Muscle of leg (tissue), 11 donors: ENCODE measurements around the gene KCNG2. TPM values are rescaled to one million over a fixed set of nuclear protein-coding genes. Genes with fewer than 3 reads are reported as not detected.

Experiments used
- DNase-seq: peaks from one replicate; pipeline ENCODE4 v3.0.0; 2013
- H3K27ac ChIP-seq: one replicate; pipeline ENCODE4 v1.5.1; 2013; ENCODE audit warnings: mild to moderate bottlenecking, low read length, control low read depth
- H3K27me3 ChIP-seq: one replicate; pipeline ENCODE4 v1.6.1; 2013; ENCODE audit warnings: low read length; ENCODE audit not compliant: control insufficient read depth, insufficient read depth
- H3K36me3 ChIP-seq: one replicate; pipeline ENCODE4 v1.6.1; 2013; ENCODE audit warnings: low read length; ENCODE audit not compliant: control insufficient read depth, insufficient read depth
- H3K4me1 ChIP-seq: one replicate; pipeline ENCODE4 v1.6.1; 2013; ENCODE audit warnings: low read length; ENCODE audit not compliant: control insufficient read depth, insufficient read depth
- H3K4me3 ChIP-seq: one replicate; pipeline ENCODE4 v1.5.1; 2013; ENCODE audit warnings: low read length, control low read depth
- H3K9me3 ChIP-seq: replicated peaks from 2 replicates; pipeline ENCODE4 v1.6.1; 2013; ENCODE audit warnings: low read depth, low read length; ENCODE audit not compliant: control insufficient read depth
- WGBS: methylation state at CpG from one replicate; pipeline ENCODE4 v1.1.5; 2013; ENCODE audit warnings: missing lambda C conversion rate; ENCODE audit not compliant: insufficient coverage; 5-methylcytosine and 5-hydroxymethylcytosine counted together
- polyA plus RNA-seq, 8 donors: library from polyadenylated mRNA; unstranded; fragments of 120-200 nt; gene quantifications; one replicate each; pipeline versions ENCODE4 v1.2.1 to v1.2.3, GENCODE V29; 2013; ENCODE audit warnings: inconsistent platforms in 1 of 8, low replicate concordance in 1 of 8; ENCODE audit not compliant: insufficient read length in 8 of 8, insufficient read depth in 1 of 8
- total RNA-seq: library from RNA; stranded (reverse); fragments of 120-200 nt; gene quantifications from one replicate; pipeline ENCODE4 v1.2.4, GENCODE V29; 2013

Gene KCNG2
- total and polyA plus RNA-seq, 9 donors: 0.44 to 1.1 (median 0.63) TPM

DNA sequence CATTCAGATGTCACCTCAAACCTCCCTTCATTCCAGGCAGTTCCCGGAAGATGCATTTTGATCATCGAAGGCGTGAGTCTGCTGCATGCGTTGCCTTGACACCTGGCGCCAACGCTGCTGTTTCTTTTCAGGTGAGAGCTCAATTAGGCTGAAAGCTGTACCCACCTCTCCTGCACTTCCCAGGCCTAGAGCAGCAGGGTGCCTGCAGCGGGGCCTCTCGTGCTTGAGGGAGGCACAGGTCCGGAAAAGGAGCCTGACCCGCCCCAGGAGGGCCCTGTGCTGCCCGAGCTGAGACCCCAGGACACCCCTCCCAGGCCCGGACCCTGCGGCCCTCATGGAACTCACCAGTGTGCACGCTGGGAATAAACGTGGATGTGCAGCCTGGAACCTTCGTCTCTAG lies 31.4 kb upstream of the KCNG2 start:
- peaks cover 3% of the 10 kb centered on the region for H3K4me1 ChIP-seq
- no peaks in the 10 kb centered on the region for H3K36me3 ChIP-seq
- H3K4me3 ChIP-seq: no peak overlapping the region
- H3K27me3 ChIP-seq: peaks cover 22% of the 10 kb centered on the region
- H3K9me3 ChIP-seq: peaks cover 6% of the 10 kb centered on the region
- no peak overlapping the region for H3K27ac ChIP-seq
- WGBS: 51% methylated on average over 10 of the region's 16 CpGs
- no peak for DNase-seq

DNA sequence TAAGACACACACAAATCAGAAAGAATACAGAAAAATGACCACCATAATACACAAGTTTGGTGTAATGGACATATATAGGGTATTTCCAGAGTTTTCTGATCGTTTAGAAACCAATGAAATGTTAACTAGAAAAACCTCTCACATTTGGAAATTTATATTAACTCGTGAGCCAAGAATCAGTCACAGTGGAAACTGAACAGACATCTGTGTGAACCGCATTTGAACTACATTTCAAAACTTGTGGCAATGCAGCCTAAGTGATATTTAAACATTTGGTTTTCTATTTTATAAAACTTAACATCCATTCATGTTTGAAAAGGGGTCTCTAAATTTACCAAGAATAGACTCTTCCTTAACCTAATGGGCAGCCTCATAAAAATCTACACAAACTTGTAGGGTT lies 29.0 kb upstream of the KCNG2 start:
- no peak overlapping the region for H3K27ac ChIP-seq
- no peak overlapping the region for H3K4me3 ChIP-seq
- no CpG with 5 or more reads among the region's 3 CpGs for WGBS
- peaks cover 6% of the 10 kb centered on the region for H3K9me3 ChIP-seq
- H3K27me3 ChIP-seq: peaks cover 33% of the 10 kb centered on the region
- peaks cover 6% of the 10 kb centered on the region for H3K4me1 ChIP-seq
- DNase-seq: no peak
- no peaks in the 10 kb centered on the region for H3K36me3 ChIP-seq

DNA sequence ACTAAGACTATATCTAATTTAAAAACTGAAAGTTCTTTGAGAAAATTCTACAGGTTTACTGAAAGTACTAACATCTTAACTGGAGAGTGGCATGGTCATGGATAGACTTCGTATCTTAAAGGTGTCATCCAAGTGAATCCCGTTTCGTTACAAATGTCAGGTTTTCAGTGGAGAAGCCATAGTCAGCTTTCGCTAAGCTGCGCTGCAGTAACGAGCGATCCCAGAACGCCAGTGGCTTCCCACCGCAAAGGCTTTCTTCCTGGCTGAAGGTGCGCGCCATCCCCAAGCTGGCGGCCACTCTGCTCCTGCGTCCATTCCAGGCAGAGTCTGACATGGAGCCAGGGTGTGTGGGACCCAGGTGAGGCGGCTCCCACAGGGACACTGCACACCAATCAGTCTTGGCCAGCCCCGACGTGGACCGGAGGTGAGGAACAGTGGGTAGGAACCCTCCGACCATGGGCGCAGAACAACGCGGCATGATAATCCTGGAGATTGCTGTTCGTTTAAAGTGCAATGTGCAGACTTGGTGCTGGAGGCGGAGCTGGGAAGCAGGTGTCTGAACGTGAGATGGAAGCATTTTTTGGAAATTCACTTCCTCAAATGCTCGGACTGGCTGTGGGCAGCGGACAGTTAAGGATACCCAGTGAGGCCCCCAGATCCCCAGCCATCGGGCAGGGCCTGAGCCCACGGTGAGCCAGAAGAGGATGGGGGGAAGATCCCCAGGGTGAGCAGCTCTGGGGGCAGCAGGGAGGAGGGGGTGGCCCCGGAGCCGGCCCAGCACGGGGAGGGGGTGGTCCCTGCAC lies 27.8 kb upstream of the KCNG2 start:
- H3K9me3 ChIP-seq: peaks cover 6% of the 10 kb centered on the region
- whole genome bisulfite sequencing: 86% methylated on average over 27 of the region's 31 CpGs
- H3K27me3 ChIP-seq: peaks cover 35% of the 10 kb centered on the region
- no peak overlapping the region for H3K27ac ChIP-seq
- no peak overlapping the region for H3K4me3 ChIP-seq
- DNase-seq: no peak
- H3K4me1 ChIP-seq: peaks cover 6% of the 10 kb centered on the region
- H3K36me3 ChIP-seq: no peaks in the 10 kb centered on the region

DNA sequence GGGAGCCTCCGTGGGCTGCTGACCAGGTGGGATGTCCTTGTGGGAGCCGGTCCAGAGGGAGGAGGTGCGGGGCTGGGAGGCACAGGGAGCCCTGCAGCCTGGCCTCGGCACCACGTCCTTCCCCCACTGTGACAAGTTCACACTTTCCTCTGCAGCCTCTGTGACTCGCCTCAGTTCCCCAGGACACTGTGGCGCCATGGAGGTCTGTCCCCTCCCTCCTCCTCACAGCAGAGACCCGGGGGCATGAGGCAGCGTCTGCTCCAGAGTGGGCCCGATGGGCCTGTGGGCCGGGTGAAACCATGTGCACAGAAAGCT lies 27.3 kb upstream of the KCNG2 start:
- peaks cover 5% of the 10 kb centered on the region for H3K4me1 ChIP-seq
- 60% methylated on average over 7 of the region's 11 CpGs for WGBS
- no peak overlapping the region for H3K27ac ChIP-seq
- peaks cover 6% of the 10 kb centered on the region for H3K9me3 ChIP-seq
- no peaks in the 10 kb centered on the region for H3K36me3 ChIP-seq
- H3K4me3 ChIP-seq: no peak overlapping the region
- H3K27me3 ChIP-seq: peaks cover 36% of the 10 kb centered on the region
- no peak for DNase-seq

DNA sequence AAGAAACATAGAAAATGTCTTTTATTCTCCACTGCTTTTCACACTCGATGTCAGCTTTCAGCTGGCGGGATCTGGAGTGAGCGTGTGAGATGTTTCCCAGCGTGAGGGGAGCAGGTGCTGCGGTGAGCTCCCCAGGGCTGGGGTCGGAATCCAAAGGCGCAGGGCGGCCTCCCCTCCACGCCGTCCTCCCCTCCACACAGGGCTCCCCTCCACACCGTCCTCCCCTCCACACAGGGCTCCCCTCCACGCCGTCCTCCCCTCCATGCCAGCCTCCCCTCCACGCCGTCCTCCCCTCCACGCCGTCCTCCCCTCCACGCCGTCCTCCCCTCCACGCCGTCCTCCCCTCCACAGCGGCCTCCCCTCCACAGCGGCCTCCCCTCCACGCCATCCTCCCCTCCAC lies 26.9 kb upstream of the KCNG2 start:
- peaks cover 40% of the 10 kb centered on the region for H3K27me3 ChIP-seq
- no peak overlapping the region for H3K27ac ChIP-seq
- 42% methylated on average over 8 of the region's 24 CpGs for WGBS
- no peaks in the 10 kb centered on the region for H3K36me3 ChIP-seq
- no peak for DNase-seq
- peaks cover 6% of the 10 kb centered on the region for H3K9me3 ChIP-seq
- peaks cover 3% of the 10 kb centered on the region for H3K4me1 ChIP-seq
- no peak overlapping the region for H3K4me3 ChIP-seq

DNA sequence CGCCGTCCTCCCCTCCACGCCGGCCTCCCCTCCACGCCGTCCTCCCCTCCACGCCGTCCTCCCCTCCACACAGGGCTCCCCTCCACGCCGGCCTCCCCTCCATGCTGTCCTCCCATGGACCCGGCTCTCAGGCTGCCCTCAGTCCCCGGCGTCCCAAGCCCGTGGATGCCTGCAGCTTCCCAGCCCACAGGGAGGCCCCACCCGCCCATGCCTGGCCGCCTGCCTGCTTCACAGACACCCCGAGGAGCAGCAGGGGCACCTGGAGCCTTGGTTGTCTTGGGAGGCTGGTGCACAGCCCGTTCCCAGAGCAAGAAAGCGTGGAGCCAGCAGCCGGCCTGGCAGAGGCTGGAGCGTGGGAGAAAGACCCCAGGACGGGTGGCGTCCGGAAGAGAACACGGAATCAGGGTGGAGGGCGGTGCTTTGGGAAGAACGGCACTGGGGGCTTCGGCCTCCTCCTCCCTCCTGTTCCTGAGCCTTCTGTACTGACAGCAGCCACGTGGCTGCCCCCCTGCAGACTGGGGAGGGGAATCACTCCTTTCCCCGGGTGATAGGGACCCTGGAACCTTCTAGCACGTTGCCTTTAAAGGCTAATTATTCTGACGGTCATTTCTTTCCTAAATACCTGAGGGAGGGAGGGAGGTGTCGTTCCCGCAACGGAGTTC lies 26.2 kb upstream of the KCNG2 start:
- H3K36me3 ChIP-seq: no peaks in the 10 kb centered on the region
- H3K4me1 ChIP-seq: peaks cover 3% of the 10 kb centered on the region
- 65% methylated on average over 26 of the region's 35 CpGs for WGBS
- peaks cover 36% of the 10 kb centered on the region for H3K27me3 ChIP-seq
- DNase-seq: no peak
- H3K27ac ChIP-seq: no peak overlapping the region
- peaks cover 6% of the 10 kb centered on the region for H3K9me3 ChIP-seq
- no peak overlapping the region for H3K4me3 ChIP-seq

DNA sequence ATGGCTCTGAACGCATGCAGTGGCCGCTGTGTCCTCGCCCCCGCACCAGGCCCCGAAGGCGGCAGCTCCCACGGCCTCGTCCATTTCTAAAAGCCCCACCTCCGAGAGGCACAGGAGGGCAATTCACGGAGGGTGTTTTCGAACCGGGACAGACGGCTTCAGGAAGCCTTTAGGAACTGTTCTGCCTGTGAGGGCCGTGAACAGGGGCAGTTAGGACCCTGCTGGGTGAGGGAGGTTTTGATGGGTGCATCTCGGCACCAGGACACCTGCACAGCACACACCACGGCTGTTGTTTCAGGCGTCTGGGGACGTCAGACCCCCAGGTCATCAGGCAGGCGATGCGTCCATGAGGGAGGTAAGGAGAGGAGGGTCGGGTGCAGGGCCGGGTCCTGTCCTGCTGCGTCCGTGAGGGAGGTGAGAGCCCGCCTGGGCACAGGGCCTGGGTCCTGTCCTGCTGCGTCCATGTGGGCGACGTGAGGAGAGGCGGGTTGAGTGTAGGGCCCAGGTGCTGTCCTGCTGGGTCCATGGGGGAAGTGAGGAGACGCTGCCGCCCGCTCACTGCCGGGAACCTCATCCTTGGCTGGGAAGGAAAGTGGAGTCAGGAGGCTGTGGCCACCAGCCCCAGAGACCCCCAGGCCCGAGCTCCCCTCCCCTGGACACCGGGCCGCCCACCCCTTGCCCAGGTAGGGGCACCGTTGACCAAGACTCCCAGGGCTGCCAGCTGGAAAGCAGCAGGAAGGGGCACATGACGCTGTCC lies 25.5 kb upstream of the KCNG2 start:
- no peaks in the 10 kb centered on the region for H3K36me3 ChIP-seq
- 80% methylated on average over 25 of the region's 38 CpGs for WGBS
- DNase-seq: no peak
- H3K27me3 ChIP-seq: peaks cover 34% of the 10 kb centered on the region
- H3K9me3 ChIP-seq: peaks cover 6% of the 10 kb centered on the region
- peaks cover 3% of the 10 kb centered on the region for H3K4me1 ChIP-seq
- no peak overlapping the region for H3K4me3 ChIP-seq
- H3K27ac ChIP-seq: no peak overlapping the region

DNA sequence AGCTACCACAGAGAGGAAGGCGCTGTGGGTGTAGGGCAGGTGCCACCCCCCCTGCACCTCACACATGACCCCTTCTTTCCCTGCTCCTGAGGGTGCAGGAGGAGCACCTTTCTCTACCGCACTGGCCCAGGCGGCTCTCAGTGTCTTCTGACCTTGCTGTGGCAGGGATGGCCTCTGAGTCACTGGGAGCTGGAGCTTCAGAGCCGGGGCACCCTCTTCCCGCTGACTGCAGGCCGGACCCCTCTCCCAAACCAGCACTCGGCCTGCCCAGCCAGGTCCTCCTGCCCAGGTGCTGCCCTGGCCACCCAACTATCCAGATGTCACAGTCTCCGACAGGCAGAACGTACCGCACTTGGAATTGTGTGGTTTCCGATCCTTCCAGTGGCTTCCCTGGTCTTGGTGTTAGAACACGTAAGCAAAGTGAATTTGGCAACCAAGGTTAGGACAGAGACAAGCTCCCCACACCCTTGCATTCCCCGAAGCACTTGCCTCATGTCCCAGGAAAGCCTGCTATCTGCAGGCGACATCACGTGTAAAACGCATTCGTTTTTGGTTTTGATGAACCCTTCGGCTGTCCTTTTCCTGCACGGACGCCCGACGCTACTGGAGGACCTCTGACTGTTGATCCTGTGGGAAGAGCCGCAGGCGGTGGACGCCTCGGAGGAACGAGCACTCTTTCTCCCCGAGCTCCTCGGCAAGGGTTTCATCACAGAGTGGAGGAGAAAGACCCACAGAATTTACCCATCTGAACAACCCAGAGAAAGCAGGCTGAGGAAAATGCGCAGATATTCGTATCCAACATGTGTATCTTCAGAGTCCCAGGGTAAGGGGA lies 24.7 kb upstream of the KCNG2 start:
- DNase-seq: no peak
- H3K27me3 ChIP-seq: peaks cover 37% of the 10 kb centered on the region

DNA sequence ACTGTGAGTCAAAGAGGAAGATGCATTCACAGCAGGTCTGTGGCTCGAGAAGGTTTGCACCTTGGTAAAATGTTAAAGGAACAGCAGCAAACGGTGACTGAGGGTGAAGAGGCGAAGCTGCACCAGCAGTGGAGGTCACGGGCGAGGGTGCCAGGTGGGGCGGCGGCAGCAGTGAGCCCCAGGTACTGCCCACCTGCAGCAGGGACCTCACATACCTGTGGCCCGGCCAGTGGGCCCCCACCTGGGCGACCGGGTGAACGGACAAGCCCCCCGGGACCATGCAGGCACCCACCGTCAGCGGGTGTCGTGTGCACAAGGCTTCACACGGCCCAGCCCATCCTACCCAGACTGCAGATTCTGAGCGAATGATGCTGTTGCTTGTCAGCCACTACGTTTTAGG lies 23.6 kb upstream of the KCNG2 start:
- no peaks in the 10 kb centered on the region for H3K36me3 ChIP-seq
- H3K9me3 ChIP-seq: no peaks in the 10 kb centered on the region
- H3K27me3 ChIP-seq: peaks cover 42% of the 10 kb centered on the region
- no peak for DNase-seq
- H3K4me3 ChIP-seq: no peak overlapping the region
- WGBS: 74% methylated on average over 17 of the region's 18 CpGs
- H3K27ac ChIP-seq: no peak overlapping the region
- H3K4me1 ChIP-seq: peaks cover 3% of the 10 kb centered on the region

More for the DNA sequence above, 24.7 kb upstream of the KCNG2 start:
- no peak overlapping the region for H3K27ac ChIP-seq
- peaks cover 3% of the 10 kb centered on the region for H3K4me1 ChIP-seq
- 91% methylated on average over 22 of the region's 31 CpGs for WGBS
- H3K9me3 ChIP-seq: peaks cover 3% of the 10 kb centered on the region
- no peak overlapping the region for H3K4me3 ChIP-seq
- no peaks in the 10 kb centered on the region for H3K36me3 ChIP-seq
